Spleen (tissue), 11 donors: Measurements from ENCODE around the gene IL31RA. TPM values are rescaled to one million over a fixed set of nuclear protein-coding genes. Genes with fewer than 3 reads are reported as not detected.

ENCODE experiments used
- DNase-seq: peaks from one replicate; pipeline ENCODE4 v3.0.0-alpha.2; 2020
- H3K27ac ChIP-seq, 8 donors: fragments of 200-600 bp; sonication (generic) in 7 of 8; 1 replicate in 4 of 8; 2 replicates in 4 of 8; pipeline versions ENCODE4 v1.5.0 to v1.8.0; 2016 to 2021; ENCODE audit warnings: inconsistent platforms in 4 of 8, mild to moderate bottlenecking in 4 of 8, moderate library complexity in 1 of 8
- H3K27me3 ChIP-seq, 7 donors: fragments of 200-600 bp; sonication (generic) in 6 of 7; replicated peaks in 1 of 7; 1 replicate in 4 of 7; 2 replicates in 3 of 7; pipeline versions ENCODE4 v1.5.0 to v1.8.0; 2016 to 2021; ENCODE audit warnings: inconsistent platforms in 3 of 7, mild to moderate bottlenecking in 1 of 7
- H3K36me3 ChIP-seq, 6 donors: fragments of 200-600 bp; sonication (generic) in 5 of 6; 1 replicate in 4 of 6; 2 replicates in 2 of 6; pipeline versions ENCODE4 v1.5.0 to v1.8.0; 2016 to 2021; ENCODE audit warnings: inconsistent platforms in 2 of 6
- H3K4me1 ChIP-seq, 6 donors: fragments of 200-600 bp; sonication (generic) in 5 of 6; 1 replicate in 3 of 6; 2 replicates in 3 of 6; pipeline versions ENCODE4 v1.5.0 to v1.8.0; 2016 to 2021; ENCODE audit warnings: inconsistent platforms in 3 of 6
- H3K4me3 ChIP-seq, 8 donors: fragments of 200-600 bp; sonication (generic) in 7 of 8; 1 replicate in 4 of 8; 2 replicates in 4 of 8; pipeline versions ENCODE4 v1.5.0 to v1.8.0; 2016 to 2021; ENCODE audit warnings: inconsistent platforms in 4 of 8, mild to moderate bottlenecking in 4 of 8, moderate library complexity in 2 of 8
- H3K9me3 ChIP-seq, 8 donors: fragments of 200-600 bp; sonication (generic) in 7 of 8; 1 replicate in 4 of 8; 2 replicates in 4 of 8; pipeline versions ENCODE4 v1.5.0 to v1.8.0; 2016 to 2021; ENCODE audit warnings: inconsistent platforms in 4 of 8
- CTCF ChIP-seq, 11 experiments: fragments of 200-600 bp in 7 of 11; fragments of 450-650 bp in 4 of 11; sonication (generic) in 4 of 11; IDR thresholded peaks in 8 of 11; conservative IDR thresholded peaks in 3 of 11; 1 replicate in 7 of 11; 2 replicates in 4 of 11; pipeline versions ENCODE4 v1.4.0 to v1.8.0; 2016 to 2021; ENCODE audit warnings: antibody characterized with exemption in 11 of 11, inconsistent platforms in 4 of 11, mild to moderate bottlenecking in 1 of 11
- POLR2A ChIP-seq, 3 donors: fragments of 450-650 bp; IDR thresholded peaks; one replicate each; pipeline ENCODE4 v1.5.1; 2017; ENCODE audit warnings: antibody characterized with exemption in 3 of 3, mild to moderate bottlenecking in 1 of 3
- POLR2AphosphoS5 ChIP-seq, 3 donors: sonication (generic); formaldehyde crosslinking; IDR thresholded peaks; one replicate each; pipeline ENCODE4 v1.5.1; 2017; ENCODE audit warnings: antibody characterized with exemption in 3 of 3
- WGBS, 5 donors: extraction: QIAGEN DNeasy Blood & Tissue Kit in 3 of 5; methylation state at CpG; one replicate each; pipeline versions ENCODE4 v1.1.5 to v1.1.7; 2013 to 2018; 5-methylcytosine and 5-hydroxymethylcytosine counted together
- intact Hi-C: fragments of 100-400 bp; cut with DNase I; formaldehyde crosslinking; loops from one replicate; pipeline ENCODE4 v1.15.0; 2023; ENCODE audit warnings: low total_unique reads
- polyA plus RNA-seq, 3 donors: library from polyadenylated mRNA; stranded (reverse); fragments of 200-250 nt; gene quantifications; one replicate each; pipeline ENCODE4 v1.2.1, GENCODE V29; 2013
- total RNA-seq, 7 donors: library from RNA; depleted of rRNA in 3 of 7; stranded (reverse); fragments of >200 nt in 3 of 7; fragmentation: NEBNext Ultra II Directional in 4 of 7; extraction: Animal tissue kit (Norgen Biotek cat#: 25700) in 4 of 7; gene quantifications; one replicate each; pipeline versions ENCODE4 v1.1.0 to v1.2.1, GENCODE V29; 2016 to 2021
- donor health status: healthy with polysubstance abuse.
- donor health status: DM: no; HTN: no; CAD: no; lungs with moderate emphysema.
- donor health status: DM: no; HTN: no; CAD: no.
- donor health status: Bipolar disorder and iron deficiency.
- donor health status: healthy.
- donor health status: DM: no; HTN: no; CAD: no.
- donor health status: DM: yes; HTN: yes; CAD: no.

The IL31RA gene
- total and polyA plus RNA-seq, 10 donors, result 0.02 to 0.20 (median 0.03) TPM; not detected in 7

GRCh38 chr5:55929020-55929799 lies 78.1 kb downstream of the IL31RA start:
- Histone ChIP-seq H3K36me3 (peaks cover 0 to 2% (median 0%) of the 10 kb centered on the region in 6 donors), H3K4me1 (peaks cover 0 to 5% (median 0%) of the 10 kb centered on the region in 6 donors), H3K9me3 (no peaks in the 10 kb centered on the region), H3K4me3 (no peak overlapping the region), H3K27me3 (no peaks in the 10 kb centered on the region), H3K27ac (no peak overlapping the region)
- 83 to 90% (median 84%) methylated on average over 12 of the region's 12 CpGs for WGBS, 5 donors
- TF ChIP-seq CTCF (IDR thresholded peaks at IDR 0.05 in 8 of 11, conservative IDR thresholded peaks at IDR 0.05 in 3 of 11) (no peak), POLR2AphosphoS5 (IDR thresholded peaks at IDR 0.05) (no peak), POLR2A (IDR thresholded peaks at IDR 0.05) (no peak)
- intact Hi-C loops, result no loop called here
- DNase-seq, result no peak

GRCh38 chr5:55932700-55933099 lies 81.5 kb downstream of the IL31RA start:
- H3K27me3 ChIP-seq, result no peaks in the 10 kb centered on the region
- peaks cover 0 to 22% (median 0%) of the 10 kb centered on the region in 6 donors for H3K36me3 ChIP-seq
- H3K4me1 ChIP-seq, result no peaks in the 10 kb centered on the region
- DNase-seq, result no peak
- WGBS, 5 donors, result 86 to 95% (median 89%) methylated on average over 4 of the region's 4 CpGs
- TF ChIP-seq POLR2AphosphoS5 (IDR thresholded peaks at IDR 0.05), result no peak
- no peak for TF ChIP-seq POLR2A (IDR thresholded peaks at IDR 0.05)
- TF ChIP-seq CTCF (IDR thresholded peaks at IDR 0.05 in 8 of 11, conservative IDR thresholded peaks at IDR 0.05 in 3 of 11), result no peak
- no peak overlapping the region for H3K4me3 ChIP-seq
- intact Hi-C loops, result loop anchor here (10.0 kb wide), 1 partner anchor 272 kb away; no protein-coding TSS in a partner anchor
- H3K9me3 ChIP-seq, result no peaks in the 10 kb centered on the region
- no peak overlapping the region for H3K27ac ChIP-seq

GRCh38 chr5:55933377-55934114 lies 82.4 kb downstream of the IL31RA start:
- intact Hi-C loops, result loop anchor here (10.0 kb wide), 1 partner anchor 271 kb away; no protein-coding TSS in a partner anchor
- 84 to 91% (median 87%) methylated on average over 14 of the region's 14 CpGs for WGBS, 5 donors
- no peaks in the 10 kb centered on the region for H3K27me3 ChIP-seq
- no peak overlapping the region for H3K27ac ChIP-seq
- H3K4me1 ChIP-seq, result no peaks in the 10 kb centered on the region
- peaks cover 0 to 30% (median 0%) of the 10 kb centered on the region in 6 donors for H3K36me3 ChIP-seq
- H3K9me3 ChIP-seq, result no peaks in the 10 kb centered on the region
- DNase-seq, result no peak
- no peak overlapping the region for H3K4me3 ChIP-seq
- TF ChIP-seq CTCF (IDR thresholded peaks at IDR 0.05 in 8 of 11, conservative IDR thresholded peaks at IDR 0.05 in 3 of 11) (no peak), POLR2AphosphoS5 (IDR thresholded peaks at IDR 0.05) (peak; percentile 18 to 80 (median 50))
